AG04449 (cell line): ENCODE measurements around the gene BMP7.

Experiments
- CTCF ChIA-PET: fragments of 350-600 bp; formaldehyde crosslinking; extraction: SDS; loops from one replicate; lab custom pipeline; 2021; ENCODE audit warnings: antibody characterized with exemption; lab: Yijun Ruan, JAX
- POLR2A ChIA-PET: fragments of 400-600, 350-600 bp; formaldehyde crosslinking; extraction: SDS; loops from one replicate; lab custom pipeline; 2020; ENCODE audit warnings: antibody characterized with exemption, inconsistent platforms; lab: Yijun Ruan, JAX
- DNase-seq: peaks from one replicate; pipeline ENCODE4 v3.0.0-alpha.2; 2010; ENCODE audit warnings: low read depth, low spot score
- H3K4me3 ChIP-seq: 2 replicates; pipeline ENCODE4 v1.5.1; 2011; ENCODE audit warnings: low read depth, mild to moderate bottlenecking, control low read depth, low read length
- CTCF ChIP-seq: IDR thresholded peaks from one replicate; pipeline ENCODE4 v1.5.1; 2011; ENCODE audit warnings: mild to moderate bottlenecking, moderate library complexity, low read length, control low read depth, inconsistent platforms; ENCODE audit not compliant: insufficient read depth; ENCODE audit errors: missing control alignments

Gene BMP7

DNA sequence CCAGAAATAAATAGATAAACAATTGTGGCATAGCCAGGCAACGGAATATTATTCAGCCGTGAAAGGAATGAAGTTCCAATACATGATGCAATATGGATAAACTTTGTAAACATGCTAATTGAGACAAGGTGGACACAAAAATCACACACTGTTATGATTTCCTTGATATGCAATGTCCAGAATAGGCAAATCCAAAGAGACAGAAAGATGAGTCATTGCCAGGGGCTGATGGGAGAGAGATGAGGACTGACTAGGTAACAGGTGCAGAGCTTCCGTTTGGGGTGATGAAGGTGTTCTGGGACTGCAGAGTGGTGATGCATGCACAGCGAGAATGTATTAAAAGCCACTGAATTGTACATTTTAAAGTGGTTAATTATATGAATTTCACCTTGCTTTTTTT, 32.0 kb upstream of the BMP7 start:
- CTCF ChIA-PET: no interaction called here
- no peak for DNase-seq
- H3K4me3 ChIP-seq: no peak overlapping the region
- POLR2A ChIA-PET: no interaction called here
- no peak for TF ChIP-seq CTCF

DNA sequence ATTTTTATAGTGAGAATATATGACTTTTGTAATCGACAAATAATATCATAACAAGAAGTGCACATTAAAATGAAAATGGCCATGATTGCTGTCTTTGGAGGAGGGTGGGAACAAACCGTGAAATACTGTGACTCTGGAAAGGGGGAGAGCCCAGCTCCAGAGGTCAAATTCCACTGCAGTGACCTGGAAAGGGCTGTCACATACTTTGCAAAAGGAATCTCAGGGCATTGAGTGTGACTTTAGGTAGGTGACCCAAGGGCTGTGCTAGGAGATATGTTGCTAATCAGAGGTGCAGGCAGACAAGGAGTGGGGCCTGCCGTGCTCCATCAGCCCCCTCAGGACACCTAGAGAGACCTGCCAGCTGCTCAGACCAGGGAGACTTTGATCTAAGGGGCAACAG, 28.1 kb upstream of the BMP7 start:
- H3K4me3 ChIP-seq: no peak overlapping the region
- TF ChIP-seq CTCF: no peak
- no peak for DNase-seq
- POLR2A ChIA-PET: no interaction called here
- CTCF ChIA-PET: no interaction called here

DNA sequence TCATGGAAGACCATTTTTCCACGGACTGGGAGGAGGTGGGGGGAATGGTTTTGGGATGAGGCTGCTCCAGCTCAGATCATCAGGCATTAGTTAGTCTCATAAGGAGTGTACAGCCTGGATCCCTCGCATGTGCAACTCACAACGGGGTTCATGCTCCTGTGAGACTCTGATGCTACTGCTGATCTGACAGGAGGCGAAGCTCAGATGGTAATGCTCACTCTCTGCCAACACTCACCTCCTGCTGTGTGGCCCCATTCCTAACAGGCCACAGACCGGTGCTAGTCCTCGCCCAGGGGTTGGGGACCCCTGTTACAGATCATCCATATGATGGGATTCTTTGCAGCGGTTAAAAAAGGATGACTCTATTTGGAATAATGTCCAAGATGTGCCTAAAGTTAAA, 27.6 kb upstream of the BMP7 start:
- ChIA-PET POLR2A (no interaction called here), CTCF (no interaction called here)
- TF ChIP-seq CTCF: no peak
- H3K4me3 ChIP-seq: no peak overlapping the region
- DNase-seq: no peak

GRCh38 chr20:57292611-57293010, 26.2 kb upstream of the BMP7 start:
- ChIA-PET POLR2A (no interaction called here), CTCF (no interaction called here)
- TF ChIP-seq CTCF: no peak
- no peak for DNase-seq
- H3K4me3 ChIP-seq: no peak overlapping the region

DNA sequence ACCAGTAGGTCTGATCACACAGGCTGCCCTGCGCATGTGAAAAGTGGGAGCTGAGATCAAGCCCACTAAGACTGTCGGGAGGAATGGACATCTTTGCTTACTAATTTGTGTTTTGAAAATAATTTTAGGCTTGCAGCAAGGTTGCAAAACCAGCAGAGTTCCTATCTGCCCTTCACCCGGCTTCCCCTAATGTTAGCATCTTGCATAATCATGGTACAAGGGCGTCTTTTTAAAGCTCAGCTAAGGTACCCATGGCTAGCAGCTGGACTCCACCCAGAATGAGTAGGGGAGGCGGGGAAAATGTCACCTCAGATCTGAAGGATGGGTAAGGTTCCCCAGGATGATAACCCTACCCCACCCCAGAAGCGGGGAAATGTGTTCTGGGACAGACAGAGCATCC, 25.3 kb upstream of the BMP7 start:
- no peak overlapping the region for H3K4me3 ChIP-seq
- DNase-seq: no peak
- TF ChIP-seq CTCF: no peak
- POLR2A ChIA-PET: no interaction called here
- CTCF ChIA-PET: no interaction called here

- no peak for DNase-seq
- no peak overlapping the region for H3K4me3 ChIP-seq
- ChIA-PET CTCF (no interaction called here), POLR2A (no interaction called here)
- TF ChIP-seq CTCF: no peak
Observed at GRCh38 chr20:57291003-57291402, 24.6 kb upstream of the BMP7 start.

- POLR2A ChIA-PET: no interaction called here
- CTCF ChIA-PET: no interaction called here
- H3K4me3 ChIP-seq: no peak overlapping the region
- no peak for DNase-seq
- TF ChIP-seq CTCF: no peak
Observed at GRCh38 chr20:57290178-57290484, 23.7 kb upstream of the BMP7 start.
